WTC11 (cell line): Measurements from ENCODE around the gene NUP62. TPM values are rescaled to one million over a fixed set of nuclear protein-coding genes. Genes with fewer than 3 reads are reported as not detected.
A peak's percentile ranks its signal among the peaks of the same experiment; 100 is the strongest.

ENCODE experiments used
- ATAC-seq: fragments of 200-7000 bp; cut with Tn5 transposase; 2 replicates; pipeline ENCODE4 v1.10.0; 2021; ENCODE audit warnings: mild to moderate bottlenecking, moderate library complexity
- CTCF ChIA-PET: fragments of 300-600 bp; sonication (Branson Sonifier 250); formaldehyde crosslinking; loops from one replicate; lab custom pipeline; 2021; ENCODE audit warnings: antibody characterized with exemption; lab: Charles Lee
- POLR2A ChIA-PET: fragments of 350-600 bp; sonication (Branson Sonifier 250); formaldehyde crosslinking; loops from one replicate; lab custom pipeline; 2021; ENCODE audit warnings: antibody characterized with exemption; lab: Charles Lee
- DNase-seq: peaks from one replicate; pipeline ENCODE4 v3.0.0; 2021; ENCODE audit warnings: low spot score
- H3K27ac Mint-ChIP-seq: 2 replicates; pipeline ENCODE4 v1.8.0; 2021; ENCODE audit warnings: mixed read lengths
- H3K27me3 Mint-ChIP-seq: 2 replicates; pipeline ENCODE4 v1.8.0; 2021; ENCODE audit warnings: low read depth, mild to moderate bottlenecking, moderate library complexity, mixed read lengths
- H3K36me3 Mint-ChIP-seq: 2 replicates; pipeline ENCODE4 v1.8.0; 2021; ENCODE audit warnings: mixed read lengths
- H3K4me1 Mint-ChIP-seq: 2 replicates; pipeline ENCODE4 v1.8.0; 2022; ENCODE audit warnings: mixed read lengths
- H3K4me3 Mint-ChIP-seq: 2 replicates; pipeline ENCODE4 v1.8.0; 2021; ENCODE audit warnings: mild to moderate bottlenecking, moderate library complexity, mixed read lengths
- H3K9me3 Mint-ChIP-seq: 2 replicates; pipeline ENCODE4 v1.8.0; 2021; ENCODE audit warnings: mixed read lengths
- CREM ChIP-seq: sonication (generic); formaldehyde crosslinking; IDR thresholded peaks from 2 replicates; pipeline ENCODE4 v1.8.1; 2022; ENCODE audit warnings: mild to moderate bottlenecking, missing genetic modification reagents, moderate library complexity
- ELF4 ChIP-seq: sonication (generic); formaldehyde crosslinking; IDR thresholded peaks from 2 replicates; pipeline ENCODE4 v1.8.1; 2022; ENCODE audit warnings: low read depth, mild to moderate bottlenecking, moderate library complexity, missing genetic modification reagents
- ETV6 ChIP-seq: sonication (generic); formaldehyde crosslinking; IDR thresholded peaks from 2 replicates; pipeline ENCODE4 v1.8.1; 2022; ENCODE audit warnings: mild to moderate bottlenecking, missing genetic modification reagents
- FOXJ3 ChIP-seq: sonication (generic); formaldehyde crosslinking; IDR thresholded peaks from 2 replicates; pipeline ENCODE4 v1.9.0; 2021; ENCODE audit warnings: missing genetic modification reagents, mild to moderate bottlenecking, borderline replicate concordance
- FOXK1 ChIP-seq: sonication (generic); formaldehyde crosslinking; IDR thresholded peaks from 2 replicates; pipeline ENCODE4 v1.8.0; 2022; ENCODE audit warnings: mild to moderate bottlenecking, moderate library complexity, missing genetic modification reagents
- FOXP4 ChIP-seq: sonication (generic); formaldehyde crosslinking; IDR thresholded peaks from 2 replicates; pipeline ENCODE4 v1.8.0; 2022; ENCODE audit warnings: mild to moderate bottlenecking, missing genetic modification reagents
- GABPB1 ChIP-seq: sonication (generic); formaldehyde crosslinking; IDR thresholded peaks from 2 replicates; pipeline ENCODE4 v1.8.1; 2023; ENCODE audit warnings: mild to moderate bottlenecking, missing genetic modification reagents
- GTF2I ChIP-seq: fragments of 250-450 bp; sonication (Bioruptor Pico); conservative IDR thresholded peaks from 2 replicates; pipeline ENCODE4 v1.4.0; 2021; ENCODE audit warnings: mild to moderate bottlenecking
- MXD4 ChIP-seq: fragments of 250-450 bp; sonication (Bioruptor Pico); IDR thresholded peaks from 2 replicates; pipeline ENCODE4 v1.8.0; 2021; ENCODE audit warnings: mild to moderate bottlenecking, moderate library complexity, borderline replicate concordance
- MYBL2 ChIP-seq: sonication (generic); formaldehyde crosslinking; IDR thresholded peaks from 2 replicates; pipeline ENCODE4 v1.8.1; 2023; ENCODE audit warnings: mild to moderate bottlenecking, moderate library complexity, missing genetic modification reagents
- NFYB ChIP-seq: sonication (generic); formaldehyde crosslinking; conservative IDR thresholded peaks from 2 replicates; pipeline ENCODE4 v1.8.0; 2022; ENCODE audit warnings: low read depth, missing genetic modification reagents
- NR2C2 ChIP-seq: sonication (generic); formaldehyde crosslinking; IDR thresholded peaks from 2 replicates; pipeline ENCODE4 v1.8.0; 2022; ENCODE audit warnings: mild to moderate bottlenecking, missing genetic modification reagents
- OVOL2 ChIP-seq: fragments of 250-450 bp; sonication (Bioruptor Pico); IDR thresholded peaks from 2 replicates; pipeline ENCODE4 v1.9.0; 2021; ENCODE audit warnings: mild to moderate bottlenecking, borderline replicate concordance
- PRDM15 ChIP-seq: sonication (generic); formaldehyde crosslinking; IDR thresholded peaks from 2 replicates; pipeline ENCODE4 v1.8.0; 2022; ENCODE audit warnings: missing genetic modification reagents
- PREB ChIP-seq: sonication (generic); formaldehyde crosslinking; IDR thresholded peaks from 2 replicates; pipeline ENCODE4 v1.8.1; 2022; ENCODE audit warnings: mild to moderate bottlenecking, missing genetic modification reagents, moderate library complexity, borderline replicate concordance
- TCF7 ChIP-seq: sonication (generic); formaldehyde crosslinking; IDR thresholded peaks from 2 replicates; pipeline ENCODE4 v1.8.0; 2022; ENCODE audit warnings: mild to moderate bottlenecking, low read depth, missing genetic modification reagents, moderate library complexity
- TEAD1 ChIP-seq: sonication (generic); formaldehyde crosslinking; IDR thresholded peaks from 2 replicates; pipeline ENCODE4 v1.8.0; 2022; ENCODE audit warnings: mild to moderate bottlenecking, missing genetic modification reagents
- ZNF281 ChIP-seq: sonication (generic); formaldehyde crosslinking; IDR thresholded peaks from 2 replicates; pipeline ENCODE4 v1.8.0; 2023; ENCODE audit warnings: mild to moderate bottlenecking, missing genetic modification reagents
- ZNF396 ChIP-seq: fragments of 250-450 bp; sonication (Bioruptor Pico); IDR thresholded peaks from 2 replicates; pipeline ENCODE4 v1.8.0; 2021; ENCODE audit warnings: mild to moderate bottlenecking, moderate library complexity, borderline replicate concordance
- ZNF416 ChIP-seq: fragments of 250-450 bp; sonication (Bioruptor Pico); IDR thresholded peaks from 2 replicates; pipeline ENCODE4 v1.9.0; 2021; ENCODE audit warnings: mild to moderate bottlenecking, inconsistent platforms
- ZNF423 ChIP-seq: fragments of 250-450 bp; sonication (Bioruptor Pico); IDR thresholded peaks from 2 replicates; pipeline ENCODE4 v2.1.2; 2022; ENCODE audit warnings: mild to moderate bottlenecking, moderate library complexity
- ZSCAN18 ChIP-seq: fragments of 250-450 bp; sonication (Bioruptor Pico); IDR thresholded peaks from 2 replicates; pipeline ENCODE4 v2.1.2; 2022; ENCODE audit warnings: mild to moderate bottlenecking, moderate library complexity
- total RNA-seq: library from RNA; stranded (reverse); gene quantifications from 3 replicates; pipeline ENCODE4 v1.2.3, GENCODE V29; 2021

NUP62 gene
- total RNA-seq, 1 experiment from 2014 or later, result 87.1 TPM

- CTCF ChIA-PET, result no interaction called here
These were observed 56.8 kb downstream of the NUP62 start for GRCh38 chr19:49872245-49873128.

GRCh38 chr19:49871349-49871985, 57.8 kb downstream of the NUP62 start:
- no peak overlapping the region for H3K4me3 Mint-ChIP-seq
- ChIA-PET POLR2A (interaction anchor here (0.7 kb wide), 1 partner anchor 1343 kb away, joined by 3 read pairs; no protein-coding TSS in a partner anchor), CTCF (no interaction called here)
- H3K4me1 Mint-ChIP-seq, result peaks cover 17% of the 10 kb centered on the region
- no peaks in the 10 kb centered on the region for H3K27me3 Mint-ChIP-seq
- no peaks in the 10 kb centered on the region; the same call in 1 of the 2 replicates for H3K36me3 Mint-ChIP-seq
- DNase-seq (no peak), ATAC-seq (no peak)
- peak overlapping the region; percentile 60; the same call in 1 of the 2 replicates for H3K27ac Mint-ChIP-seq
- peaks cover 3% of the 10 kb centered on the region; the same call in 1 of the 2 replicates for H3K9me3 Mint-ChIP-seq
- TF ChIP-seq CREM (CRISPR knock-in tag) (no peak), ELF4 (CRISPR knock-in tag) (no peak), PRDM15 (CRISPR knock-in tag) (no peak), ZNF396 (no peak), PREB (no peak), MXD4 (CRISPR knock-in tag) (no peak), NR2C2 (CRISPR knock-in tag) (no peak)

More at GRCh38 chr19:49872245-49873128, 56.8 kb downstream of the NUP62 start:
- Mint-ChIP-seq H3K4me1 (peaks cover 14% of the 10 kb centered on the region), H3K27me3 (no peaks in the 10 kb centered on the region), H3K36me3 (no peaks in the 10 kb centered on the region), H3K4me3 (no peak overlapping the region), H3K27ac (peak overlapping the region; percentile 60; the same call in 1 of the 2 replicates), H3K9me3 (peaks cover 3% of the 10 kb centered on the region; the same call in 1 of the 2 replicates)
- TF ChIP-seq MYBL2 (CRISPR knock-in tag) (no peak), TEAD1 (CRISPR knock-in tag) (no peak), GTF2I (CRISPR knock-in tag) (no peak), GABPB1 (CRISPR knock-in tag) (no peak), ZNF416 (CRISPR knock-in tag) (no peak), TCF7 (CRISPR knock-in tag) (no peak), FOXJ3 (CRISPR knock-in tag) (no peak), ZSCAN18 (no peak), FOXP4 (CRISPR knock-in tag) (no peak), NR2C2 (CRISPR knock-in tag) (no peak), ETV6 (CRISPR knock-in tag) (no peak), OVOL2 (no peak), NFYB (CRISPR knock-in tag) (no peak), ZNF281 (no peak), ZNF423 (CRISPR knock-in tag) (no peak), FOXK1 (CRISPR knock-in tag) (no peak)
- ATAC-seq (no peak), DNase-seq (no peak)
- POLR2A ChIA-PET, result no interaction called here
